Endothelial cell of umbilical vein (primary cell): ENCODE measurements around the gene LRP1B. TPM values are rescaled to one million over a fixed set of nuclear protein-coding genes. Genes with fewer than 3 reads are reported as not detected.

Experiments
- BruUV-seq: library from RNA; stranded (reverse); fragments of 400-500 nt; replicated peaks from 2 replicates; lab custom pipeline; 2021; lab: Mats Ljungman, UMichigan
- CTCF ChIA-PET: fragments of 300-600, 350-600 bp; sonication (Branson Sonifier 250); formaldehyde crosslinking; loops from one replicate; lab custom pipeline; 2021; ENCODE audit warnings: antibody characterized with exemption, inconsistent platforms; lab: Charles Lee
- POLR2A ChIA-PET: fragments of 300-600, 350-600 bp; sonication (Branson Sonifier 250); formaldehyde crosslinking; loops from one replicate; lab custom pipeline; 2021; ENCODE audit warnings: antibody characterized with exemption, inconsistent platforms; lab: Charles Lee
- DNase-seq: peaks from one replicate; pipeline ENCODE4 v3.0.0-alpha.2; 2011; ENCODE audit warnings: low read depth, low spot score
- FAIRE-seq: peaks from 2 replicates; lab custom pipeline; 2011; peaks lifted over from hg19 to GRCh38; lab: Jason Lieb, UNC
- H2AFZ ChIP-seq: 2 replicates; pipeline ENCODE4 v1.6.0; 2012; ENCODE audit warnings: low read depth, low read length, control low read depth, inconsistent platforms
- H3K27ac ChIP-seq: 2 replicates; pipeline ENCODE4 v1.5.1; 2011; ENCODE audit warnings: low read depth, mild to moderate bottlenecking, control low read depth, low read length, moderate library complexity; ENCODE audit not compliant: insufficient read depth
- H3K27me3 ChIP-seq, 2 experiments: 2 replicates each; pipeline versions ENCODE4 v1.6.0 to v1.6.1; 2011; ENCODE audit warnings: low read length in 2 of 2, mixed read lengths in 1 of 2; ENCODE audit not compliant: control insufficient read depth in 2 of 2, insufficient read depth in 2 of 2
- H3K36me3 ChIP-seq, 2 experiments: 2 replicates in 1 of 2; 3 replicates in 1 of 2; pipeline ENCODE4 v1.5.1; 2011; ENCODE audit warnings: low read length in 2 of 2, mild to moderate bottlenecking in 1 of 2, moderate library complexity in 1 of 2; ENCODE audit not compliant: control insufficient read depth in 2 of 2, insufficient read depth in 2 of 2; ENCODE audit errors: extremely low read depth in 1 of 2
- H3K4me1 ChIP-seq: 3 replicates; pipeline ENCODE4 v1.5.1; 2011; ENCODE audit warnings: mild to moderate bottlenecking, low read length; ENCODE audit not compliant: control insufficient read depth, insufficient read depth; ENCODE audit errors: extremely low read depth
- H3K4me2 ChIP-seq: 2 replicates; pipeline ENCODE4 v1.6.1; 2011; ENCODE audit warnings: low read length, control low read depth, mixed read lengths; ENCODE audit not compliant: insufficient read depth
- H3K4me3 ChIP-seq, 3 experiments: fragments of 200-600 bp in 1 of 3; sonication (generic), shearing (Covaris generic) in 1 of 3; replicated peaks in 1 of 3; 2 replicates each; pipeline ENCODE4 v1.5.1; 2011 to 2016; ENCODE audit warnings: control low read depth in 3 of 3, low read length in 3 of 3, mild to moderate bottlenecking in 2 of 3, inconsistent platforms in 1 of 3, low read depth in 1 of 3, moderate library complexity in 1 of 3; ENCODE audit not compliant: insufficient read depth in 1 of 3
- H3K79me2 ChIP-seq: 2 replicates; pipeline ENCODE4 v1.6.0; 2012; ENCODE audit warnings: low read length, inconsistent platforms; ENCODE audit not compliant: control insufficient read depth, insufficient read depth
- H3K9ac ChIP-seq: replicated peaks from 2 replicates; pipeline ENCODE3; 2011; ENCODE audit warnings: low read length, control low read depth; ENCODE audit not compliant: insufficient read depth; ENCODE audit errors: extremely low read depth
- H3K9me1 ChIP-seq: replicated peaks from 3 replicates; pipeline ENCODE4 v1.6.0; 2011; ENCODE audit warnings: mild to moderate bottlenecking, low read length; ENCODE audit not compliant: control insufficient read depth, insufficient read depth; ENCODE audit errors: extremely low read depth
- H3K9me3 ChIP-seq: replicated peaks from 2 replicates; pipeline ENCODE4 v1.5.1; 2012; ENCODE audit warnings: low read length, inconsistent platforms; ENCODE audit not compliant: control insufficient read depth, insufficient read depth
- H4K20me1 ChIP-seq: replicated peaks from 2 replicates; pipeline ENCODE3; 2011; ENCODE audit warnings: mild to moderate bottlenecking, low read length; ENCODE audit not compliant: control insufficient read depth, insufficient read depth; ENCODE audit errors: extremely low read depth
- CTCF ChIP-seq, 2 donors: IDR thresholded peaks; 1 replicate in 1 of 2; 2 replicates in 1 of 2; pipeline ENCODE4 v1.5.1; 2011; ENCODE audit warnings: low read length in 2 of 2, mild to moderate bottlenecking in 2 of 2, moderate library complexity in 2 of 2, control low read depth in 1 of 2, inconsistent platforms in 1 of 2, low read depth in 1 of 2; ENCODE audit not compliant: insufficient read depth in 1 of 2; ENCODE audit errors: extremely low read depth in 1 of 2
- EZH2 ChIP-seq: IDR thresholded peaks from 2 replicates; pipeline ENCODE4 v1.6.1; 2012; ENCODE audit warnings: borderline replicate concordance, low read depth, mild to moderate bottlenecking, moderate library complexity, low read length, inconsistent platforms; ENCODE audit not compliant: severe bottlenecking
- FOS ChIP-seq: IDR thresholded peaks from 2 replicates; pipeline ENCODE4 v1.6.1; 2011; ENCODE audit warnings: mild to moderate bottlenecking, low read length, moderate library complexity, borderline replicate concordance; ENCODE audit not compliant: insufficient read depth
- GATA2 ChIP-seq: IDR thresholded peaks from 2 replicates; pipeline ENCODE4 v1.7.0; 2011; ENCODE audit warnings: low read depth, mild to moderate bottlenecking, moderate library complexity, mixed read lengths, low read length; ENCODE audit not compliant: insufficient read length, insufficient read depth
- JUN ChIP-seq: IDR thresholded peaks from 2 replicates; pipeline ENCODE4 v1.6.1; 2011; ENCODE audit warnings: borderline replicate concordance, low read depth; ENCODE audit not compliant: insufficient read length, insufficient read depth
- MYC ChIP-seq: IDR thresholded peaks from one replicate; pipeline ENCODE4 v1.6.1; 2011; ENCODE audit warnings: mild to moderate bottlenecking, low read depth, low read length
- POLR2A ChIP-seq: IDR thresholded peaks from 2 replicates; pipeline ENCODE4 v1.6.1; 2012; ENCODE audit warnings: low read depth, mild to moderate bottlenecking, control low read depth, low read length
- POLR2AphosphoS5 ChIP-seq: IDR thresholded peaks from 2 replicates; pipeline ENCODE4 v1.6.1; 2012; ENCODE audit warnings: low read depth, mild to moderate bottlenecking, control low read depth, low read length, moderate library complexity; ENCODE audit not compliant: insufficient read depth
- dilution Hi-C: fragments of 300-500 bp; cut with MboI; formaldehyde crosslinking; loops from one replicate; pipeline ENCODE4 v1.15.0; 2019; ENCODE audit warnings: low sequenced_read_pairs; ENCODE audit not compliant: extremely low pct_ligation_motif_present
- intact Hi-C: fragments of 100-400 bp; cut with micrococcal nuclease; formaldehyde crosslinking; loops from one replicate; pipeline ENCODE4 v1.10.0; 2022
- polyA plus RNA-seq, 4 experiments: library from polyadenylated mRNA; depleted of rRNA in 3 of 4; stranded (reverse) in 3 of 4; unstranded in 1 of 4; fragments of >200 nt; gene quantifications; 2 replicates each; pipeline versions ENCODE4 v1.2.1 to v1.2.3, GENCODE V29; 2011 to 2012; ENCODE audit warnings: missing spikeins in 1 of 4
- total RNA-seq: library from RNA; stranded (reverse); gene quantifications from 2 replicates; pipeline ENCODE4 v1.2.3, GENCODE V29; 2021
- TF ChIP-seq, protein P1 (sequence below): IDR thresholded peaks from 2 replicates; pipeline ENCODE4 v1.6.1; 2011; ENCODE audit not compliant: insufficient read depth, insufficient read length

The LRP1B gene
- total and polyA plus RNA-seq, 2 donors (not counting 3 experiments of a cell fraction or from before 2014, with no cell fraction given), result 0.03 to 0.07 TPM

- H4K20me1 ChIP-seq, result no peaks in the 10 kb centered on the region
- H3K79me2 ChIP-seq, result no peaks in the 10 kb centered on the region
- TF ChIP-seq FOS (no peak), POLR2AphosphoS5 (no peak), MYC (no peak), CTCF (IDR thresholded peaks at IDR 0.05; ENCODE audit: extremely low read depth in 1 of 2, insufficient read depth in 1 of 2, low read depth in 1 of 2, low read length in 2 of 2) (no peak), POLR2A (no peak), EZH2 (no peak), GATA2 (no peak), JUN (no peak)
- TF ChIP-seq, protein P1, sequence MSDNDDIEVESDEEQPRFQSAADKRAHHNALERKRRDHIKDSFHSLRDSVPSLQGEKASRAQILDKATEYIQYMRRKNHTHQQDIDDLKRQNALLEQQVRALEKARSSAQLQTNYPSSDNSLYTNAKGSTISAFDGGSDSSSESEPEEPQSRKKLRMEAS, result no peak
- H3K27me3 ChIP-seq, result no peaks in the 10 kb centered on the region
- no peaks in the 10 kb centered on the region for H3K9me3 ChIP-seq
- H3K4me2 ChIP-seq, result no peak overlapping the region
- no peaks in the 10 kb centered on the region for H3K36me3 ChIP-seq
- no TSS peak for BruUV-seq
- no peak for FAIRE-seq
- no peaks in the 10 kb centered on the region for H3K9me1 ChIP-seq
- dilution Hi-C loops (no loop called here), intact Hi-C loops (no loop called here)
- no peaks in the 10 kb centered on the region for H3K4me1 ChIP-seq
- H3K27ac ChIP-seq, result no peak overlapping the region
- CTCF ChIA-PET, result no interaction called here
- DNase-seq, result no peak
- no peak overlapping the region for H2AFZ ChIP-seq
- H3K4me3 ChIP-seq, result no peak overlapping the region
- POLR2A ChIA-PET, result no interaction called here
- H3K9ac ChIP-seq, result no peak overlapping the region
These were observed 1634.1 kb downstream of the LRP1B start for GRCh38 chr2:140496714-140497113.
